GM20431 (cell line): ENCODE data around the gene GALE.

Source experiments
- in situ Hi-C: fragments of 300-500 bp; cut with MseI, MboI; formaldehyde crosslinking; loops from one replicate; pipeline ENCODE4 v1.15.0; 2020; ENCODE audit warnings: low sequenced_read_pairs; ENCODE audit not compliant: unreplicated experiment

Gene GALE

GRCh38 chr1:23763041-23763577 is 37.4 kb downstream of the GALE start:
- in situ Hi-C loops = no loop called here

GRCh38 chr1:23759277-23759676 is 41.3 kb downstream of the GALE start:
- in situ Hi-C loops = loop anchor here (10.0 kb wide), 1 partner anchor 64 kb away; the partner anchor contains the start of gene RPL11

GRCh38 chr1:23757812-23758211 is 42.7 kb downstream of the GALE start:
- in situ Hi-C loops = loop anchor here (10.0 kb wide), 1 partner anchor 63 kb away; the partner anchor contains the start of gene RPL11

GRCh38 chr1:23756676-23757075 is 43.9 kb downstream of the GALE start:
- in situ Hi-C loops = loop anchor here (10.0 kb wide), 1 partner anchor 62 kb away; the partner anchor contains the start of gene RPL11

GRCh38 chr1:23752909-23753308 is 47.6 kb downstream of the GALE start:
- in situ Hi-C loops = loop anchor here (10.0 kb wide), 1 partner anchor 58 kb away; the partner anchor contains the start of gene RPL11

- in situ Hi-C loops = loop anchor here (10.0 kb wide), 1 partner anchor 57 kb away; the partner anchor contains the start of gene RPL11
These were observed 48.7 kb downstream of the GALE start for GRCh38 chr1:23751815-23752200.

GRCh38 chr1:23751050-23751814 is 49.3 kb downstream of the GALE start:
- in situ Hi-C loops = loop anchor here (10.0 kb wide), 1 partner anchor 56 kb away; the partner anchor contains the start of gene RPL11

GRCh38 chr1:23748016-23748415 is 52.5 kb downstream of the GALE start:
- in situ Hi-C loops = no loop called here
